ENCODE measurements around the gene RMP24.
"Not testable (repeated sequence)": the region's sequence is repeated elsewhere in the genome, so short reads cannot be mapped to it uniquely, and the experiment has no call there.

RMP24 gene

GRCh38 chr18:35962320-35962719 lies 10.2 kb upstream of the RMP24 start:
- no peaks in the 10 kb centered on the region for H3K4me1 Mint-ChIP-seq (ENCODE audit: low read depth)
- peaks cover 15% of the 10 kb centered on the region for H3K9me3 Mint-ChIP-seq (ENCODE audit: low read depth)
- DNase-seq (ENCODE audit: low spot score): no peak
- H3K27me3 Mint-ChIP-seq (ENCODE audit: low read depth): peaks cover 24% of the 10 kb centered on the region
- no peak for TF ChIP-seq CTCF (IDR thresholded peaks at IDR 0.05)
- H3K27ac Mint-ChIP-seq (ENCODE audit: unreplicated experiment): no peak overlapping the region
- H3K4me3 Mint-ChIP-seq (ENCODE audit: unreplicated experiment): no peak overlapping the region
- peaks cover 2% of the 10 kb centered on the region for H3K36me3 Mint-ChIP-seq (ENCODE audit: low read depth)

- no peaks in the 10 kb centered on the region for H3K4me1 Mint-ChIP-seq (ENCODE audit: low read depth)
- DNase-seq (ENCODE audit: low spot score): no peak
- peaks cover 2% of the 10 kb centered on the region for H3K36me3 Mint-ChIP-seq (ENCODE audit: low read depth)
- H3K27ac Mint-ChIP-seq (ENCODE audit: unreplicated experiment): no peak overlapping the region
- peaks cover 9% of the 10 kb centered on the region for H3K9me3 Mint-ChIP-seq (ENCODE audit: low read depth)
- no peak for TF ChIP-seq CTCF (IDR thresholded peaks at IDR 0.05)
- H3K4me3 Mint-ChIP-seq (ENCODE audit: unreplicated experiment): no peak overlapping the region
- peaks cover 8% of the 10 kb centered on the region for H3K27me3 Mint-ChIP-seq (ENCODE audit: low read depth)
These were observed 8.2 kb upstream of the RMP24 start for GRCh38 chr18:35964319-35964718.

- H3K4me1 Mint-ChIP-seq (ENCODE audit: low read depth): peaks cover 14% of the 10 kb centered on the region
- not testable (repeated sequence) for H3K27ac Mint-ChIP-seq (ENCODE audit: unreplicated experiment); H3K27me3 Mint-ChIP-seq (ENCODE audit: low read depth); H3K36me3 Mint-ChIP-seq (ENCODE audit: low read depth); H3K4me3 Mint-ChIP-seq (ENCODE audit: unreplicated experiment); H3K9me3 Mint-ChIP-seq (ENCODE audit: low read depth); DNase-seq (ENCODE audit: low spot score)
These were observed 4.6 kb upstream of the RMP24 start for GRCh38 chr18:35967866-35968265.

GRCh38 chr18:35968278-35968880 lies 4.1 kb upstream of the RMP24 start:
- DNase-seq (ENCODE audit: low spot score): no peak
- Mint-ChIP-seq H3K4me1 (ENCODE audit: low read depth) (peaks cover 19% of the 10 kb centered on the region), H3K36me3 (ENCODE audit: low read depth) (no peaks in the 10 kb centered on the region), H3K27ac (ENCODE audit: unreplicated experiment) (no peak overlapping the region), H3K27me3 (ENCODE audit: low read depth) (no peaks in the 10 kb centered on the region), H3K9me3 (ENCODE audit: low read depth) (no peaks in the 10 kb centered on the region), H3K4me3 (ENCODE audit: unreplicated experiment) (no peak overlapping the region)
- no peak for TF ChIP-seq CTCF (IDR thresholded peaks at IDR 0.05)

- H3K4me1 Mint-ChIP-seq (ENCODE audit: low read depth): peaks cover 30% of the 10 kb centered on the region
- H3K27me3 Mint-ChIP-seq (ENCODE audit: low read depth): no peaks in the 10 kb centered on the region
These were observed 2.8 kb upstream of the RMP24 start for GRCh38 chr18:35969676-35970075.

More at GRCh38 chr18:35969676-35970075, 2.8 kb upstream of the RMP24 start:
- Mint-ChIP-seq H3K36me3 (ENCODE audit: low read depth) (peaks cover 3% of the 10 kb centered on the region), H3K9me3 (ENCODE audit: low read depth) (no peaks in the 10 kb centered on the region), H3K4me3 (ENCODE audit: unreplicated experiment) (no peak overlapping the region), H3K27ac (ENCODE audit: unreplicated experiment) (no peak overlapping the region)
- TF ChIP-seq CTCF (IDR thresholded peaks at IDR 0.05): no peak
- no peak for DNase-seq (ENCODE audit: low spot score)

Data from chondrocyte (in vitro differentiated cells).